WI38 (cell line): ENCODE data around the gene SGSH.

Source experiments
- H3K4me3 ChIP-seq: 2 replicates; pipeline ENCODE4 v1.5.1; 2011; ENCODE audit warnings: low read depth, mild to moderate bottlenecking, control low read depth, low read length
- TF ChIP-seq, protein P1 (sequence below): IDR thresholded peaks from 2 replicates; pipeline ENCODE4 v1.5.1; 2012; ENCODE audit warnings: low read depth, mild to moderate bottlenecking, control low read depth, low read length

SGSH gene

DNA sequence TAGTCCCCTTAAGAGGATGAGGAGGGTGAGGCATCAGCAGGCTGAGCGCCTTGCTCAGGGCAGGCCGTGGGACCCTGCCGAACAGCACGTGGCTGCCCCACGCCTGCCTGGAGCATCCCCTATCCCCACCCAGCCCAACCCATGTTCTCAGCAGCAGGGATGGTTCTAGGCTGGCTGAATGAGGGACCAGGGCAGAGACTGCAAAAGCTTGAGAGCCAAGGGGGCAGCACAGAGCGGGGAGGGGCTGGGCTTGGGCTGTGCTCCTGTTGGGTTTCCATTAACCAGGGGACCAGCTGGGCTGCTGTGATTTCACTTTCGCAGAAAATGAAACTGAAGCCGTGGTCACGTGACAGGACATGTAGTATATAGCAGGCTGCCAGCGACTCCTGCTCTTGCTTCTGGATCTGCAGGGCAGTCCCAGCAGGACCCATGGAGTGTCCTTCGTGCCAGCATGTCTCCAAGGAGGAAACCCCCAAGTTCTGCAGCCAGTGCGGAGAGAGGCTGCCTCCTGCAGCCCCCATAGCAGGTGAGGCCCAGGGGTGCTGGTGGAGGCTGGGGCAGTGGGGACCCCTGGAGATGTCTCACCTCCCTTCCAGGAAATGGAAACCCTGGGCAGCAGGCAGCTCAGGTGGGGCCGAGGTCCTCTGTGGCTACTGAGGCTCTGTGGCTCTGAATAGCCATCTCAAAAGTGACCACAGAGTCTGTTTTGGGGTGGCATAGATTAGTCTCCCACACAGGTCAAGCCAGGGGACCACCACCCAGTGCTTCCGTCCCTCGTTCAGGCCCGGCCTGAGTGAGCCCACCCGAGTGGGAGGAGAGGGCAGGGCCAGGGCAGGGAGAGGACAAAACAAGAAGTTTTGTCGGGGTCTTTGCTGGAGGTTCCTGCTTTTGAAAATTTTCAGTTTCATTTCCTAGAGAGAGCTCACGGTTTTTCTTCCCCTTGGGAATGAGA lies 43.4 kb upstream of the SGSH start:
- TF ChIP-seq, protein P1, sequence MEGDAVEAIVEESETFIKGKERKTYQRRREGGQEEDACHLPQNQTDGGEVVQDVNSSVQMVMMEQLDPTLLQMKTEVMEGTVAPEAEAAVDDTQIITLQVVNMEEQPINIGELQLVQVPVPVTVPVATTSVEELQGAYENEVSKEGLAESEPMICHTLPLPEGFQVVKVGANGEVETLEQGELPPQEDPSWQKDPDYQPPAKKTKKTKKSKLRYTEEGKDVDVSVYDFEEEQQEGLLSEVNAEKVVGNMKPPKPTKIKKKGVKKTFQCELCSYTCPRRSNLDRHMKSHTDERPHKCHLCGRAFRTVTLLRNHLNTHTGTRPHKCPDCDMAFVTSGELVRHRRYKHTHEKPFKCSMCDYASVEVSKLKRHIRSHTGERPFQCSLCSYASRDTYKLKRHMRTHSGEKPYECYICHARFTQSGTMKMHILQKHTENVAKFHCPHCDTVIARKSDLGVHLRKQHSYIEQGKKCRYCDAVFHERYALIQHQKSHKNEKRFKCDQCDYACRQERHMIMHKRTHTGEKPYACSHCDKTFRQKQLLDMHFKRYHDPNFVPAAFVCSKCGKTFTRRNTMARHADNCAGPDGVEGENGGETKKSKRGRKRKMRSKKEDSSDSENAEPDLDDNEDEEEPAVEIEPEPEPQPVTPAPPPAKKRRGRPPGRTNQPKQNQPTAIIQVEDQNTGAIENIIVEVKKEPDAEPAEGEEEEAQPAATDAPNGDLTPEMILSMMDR = no peak
- H3K4me3 ChIP-seq = peak overlapping the region; percentile 49

DNA sequence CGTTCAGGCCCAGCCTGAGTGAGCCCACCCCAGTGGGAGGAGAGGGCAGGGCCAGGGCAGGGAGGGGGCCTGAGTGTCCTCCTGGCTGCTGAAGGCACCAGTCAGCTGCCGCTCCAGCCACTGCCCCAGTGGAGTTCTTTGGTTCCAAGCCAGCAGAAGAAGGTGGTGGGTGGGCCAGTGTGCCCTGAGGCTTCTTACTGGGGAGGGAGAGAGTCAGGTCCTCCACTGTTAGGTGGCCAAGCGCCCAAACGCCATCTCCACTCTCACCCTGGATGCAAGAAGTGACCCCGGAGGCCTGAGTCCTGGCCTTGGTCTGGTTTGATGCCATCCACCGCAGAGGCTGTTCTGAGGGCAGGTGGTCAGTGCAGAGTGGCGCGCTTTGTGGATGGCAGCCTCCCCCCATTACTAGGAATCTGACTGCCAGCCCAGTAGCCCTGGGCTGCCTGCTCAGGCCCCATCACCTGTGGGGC lies 42.7 kb upstream of the SGSH start:
- TF ChIP-seq, protein P1 = no peak
- no peak overlapping the region for H3K4me3 ChIP-seq

DNA sequence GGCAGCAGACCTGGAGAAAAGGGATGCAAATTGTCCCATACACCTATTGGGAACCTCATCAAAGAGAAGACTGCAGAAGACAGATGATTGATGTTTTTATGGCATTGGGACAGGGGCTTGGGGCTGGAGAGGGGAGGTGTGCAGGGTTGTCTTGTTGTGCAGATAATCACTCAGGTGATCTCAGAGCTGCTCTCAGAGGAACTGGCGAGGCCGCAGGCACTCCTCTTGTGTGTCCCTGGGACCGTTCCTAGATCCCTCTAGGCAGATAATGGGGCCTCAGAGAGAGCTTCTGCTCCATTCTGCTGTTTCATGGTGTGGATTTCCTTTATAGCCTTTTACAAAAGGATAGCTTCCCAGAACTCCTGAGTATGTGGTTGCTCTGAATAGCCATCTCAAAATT lies 42.2 kb upstream of the SGSH start:
- TF ChIP-seq, protein P1 = no peak
- H3K4me3 ChIP-seq = peak overlapping the region; percentile 82; the same call in 1 of the 2 replicates

DNA sequence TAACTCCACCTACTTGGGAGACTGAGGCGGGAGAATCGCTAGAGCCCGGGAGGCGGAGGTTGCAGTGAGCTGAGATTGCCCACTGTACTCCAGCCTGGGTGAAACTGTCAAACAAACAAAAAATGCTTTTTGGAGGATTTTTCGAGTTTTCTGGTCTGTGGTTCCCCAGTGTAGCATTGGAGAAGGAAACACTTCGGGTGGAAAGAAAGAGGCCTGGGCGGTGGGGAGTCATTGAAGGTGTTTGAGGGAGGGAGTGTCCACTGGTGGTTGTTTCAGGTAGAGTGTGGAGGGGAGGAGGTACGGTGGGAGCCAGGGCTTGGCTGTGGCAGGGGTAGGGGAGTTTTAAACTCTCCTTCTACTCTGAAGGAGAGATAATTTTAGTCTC lies 41.8 kb upstream of the SGSH start:
- peak overlapping the region; percentile 82 for H3K4me3 ChIP-seq
- TF ChIP-seq, protein P1 = no peak

DNA sequence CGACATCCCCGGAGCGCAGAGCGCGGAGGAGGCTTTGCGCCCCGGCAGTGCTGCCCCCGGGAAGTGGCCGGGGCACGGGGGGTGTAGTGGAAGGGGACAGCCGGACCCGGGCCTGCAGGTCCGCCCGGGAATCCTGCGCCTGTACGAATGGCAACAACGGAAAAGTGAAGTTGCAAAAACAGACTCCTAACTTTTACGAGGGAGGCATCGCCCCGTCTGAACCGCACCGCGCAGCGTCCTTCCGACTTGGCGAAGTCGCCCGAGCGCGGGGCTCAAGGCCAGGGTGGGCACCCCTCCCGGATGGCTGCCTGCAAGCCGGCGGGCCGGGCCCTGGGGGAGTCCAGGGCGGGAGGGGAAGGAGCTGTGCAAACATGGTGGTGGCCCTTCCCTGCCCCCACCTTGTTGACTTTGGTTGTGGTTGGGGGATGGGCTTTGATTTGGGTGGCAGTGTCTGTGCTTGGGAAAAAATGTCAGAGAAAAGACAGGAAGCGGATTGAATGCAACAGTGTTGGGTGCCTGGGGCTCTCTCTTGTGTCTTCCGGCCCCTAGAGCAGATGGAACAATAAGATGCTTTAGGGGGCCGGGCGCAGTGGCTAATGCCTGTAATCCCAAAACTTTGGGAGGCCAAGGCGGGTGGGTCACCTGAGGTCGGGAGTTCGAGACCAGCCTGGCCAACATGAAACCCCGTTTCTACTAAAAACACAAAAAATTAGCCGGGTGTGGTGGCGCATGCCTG lies 41.2 kb upstream of the SGSH start:
- peak overlapping the region; percentile 82 for H3K4me3 ChIP-seq
- TF ChIP-seq, protein P1 = no peak

DNA sequence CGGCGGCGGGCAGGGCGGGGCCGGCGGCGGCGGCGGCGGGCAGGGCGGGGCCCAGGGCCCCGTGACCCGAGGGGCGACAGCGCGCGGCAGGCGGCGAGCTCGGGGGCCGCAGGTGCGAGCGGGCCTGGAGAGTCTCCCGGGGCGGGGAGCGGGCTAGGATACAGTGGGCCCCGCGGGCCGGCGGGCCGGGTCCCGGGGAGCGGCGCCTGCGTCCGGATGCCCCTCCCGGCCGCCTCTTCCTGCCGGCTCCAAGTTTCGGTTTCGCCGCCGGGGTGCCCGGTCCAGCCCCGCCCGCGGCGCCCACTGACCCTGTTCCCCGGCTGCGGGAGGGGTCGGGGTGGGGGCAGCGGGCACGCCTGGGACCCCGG lies 40.6 kb upstream of the SGSH start, which contains the start of gene RNF213:
TSS of gene RNF213 (plus strand) at position 62 of the 368 bp plus-strand sequence. CDS start 2,830 bp downstream, outside the sequence.
- TF ChIP-seq, protein P1 = no peak
- peak within 1 kb of the TSS; percentile 82 for H3K4me3 ChIP-seq
